GM12878 (cell line): Measurements from ENCODE around the gene AGPAT4. TPM values are rescaled to one million over a fixed set of nuclear protein-coding genes. Genes with fewer than 3 reads are reported as not detected.

Experiments
- ATAC-seq: fragments of 200-7000 bp; cut with Tn5 transposase; 3 replicates; pipeline ENCODE4 v1.9.1; 2020; ENCODE audit warnings: mild to moderate bottlenecking, moderate library complexity
- BruUV-seq: library from RNA; stranded (reverse); fragments of 400-500 nt; replicated peaks from 2 replicates; lab custom pipeline; 2021; lab: Mats Ljungman, UMichigan
- CTCF ChIA-PET: fragments of 300-600 bp; sonication (Branson Sonifier 250); formaldehyde crosslinking; extraction: SDS; loops from one replicate; lab custom pipeline; 2021; ENCODE audit warnings: inconsistent platforms; lab: Yijun Ruan, JAX
- POLR2A ChIA-PET: fragments of 350-600 bp; formaldehyde crosslinking; extraction: SDS; loops from one replicate; lab custom pipeline; 2021; ENCODE audit warnings: inconsistent platforms; lab: Charles Lee
- RAD21 ChIA-PET: fragments of 300-600 bp; sonication (Branson Sonifier 250); formaldehyde crosslinking; loops from one replicate; lab custom pipeline; 2023; ENCODE audit warnings: antibody characterized with exemption; ENCODE audit not compliant: unreplicated experiment; lab: Charles Lee
- SMC1A ChIA-PET: fragments of 300-600 bp; sonication (Branson Sonifier 250); formaldehyde crosslinking; loops from one replicate; lab custom pipeline; 2023; ENCODE audit not compliant: unreplicated experiment, uncharacterized antibody; lab: Charles Lee
- DNase-seq: peaks from one replicate; pipeline ENCODE4 v3.0.0-alpha.2; 2011; ENCODE audit warnings: low read depth, low spot score
- FAIRE-seq: peaks from 3 replicates; lab custom pipeline; 2011; peaks lifted over from hg19 to GRCh38; lab: Jason Lieb, UNC
- H2AFZ ChIP-seq: 2 replicates; pipeline ENCODE4 v1.6.0; 2011; ENCODE audit warnings: low read depth, low read length, control low read depth; ENCODE audit not compliant: control insufficient read depth
- H3K27ac ChIP-seq: 2 replicates; pipeline ENCODE4 v1.5.1; 2011; ENCODE audit warnings: control low read depth; ENCODE audit not compliant: control insufficient read depth, insufficient read depth
- H3K27me3 ChIP-seq, 2 experiments: replicated peaks in 1 of 2; 2 replicates each; pipeline versions ENCODE4 v1.6.0 to v1.6.1; 2011; ENCODE audit warnings: low read length in 1 of 2; ENCODE audit not compliant: control insufficient read depth in 2 of 2, insufficient read depth in 2 of 2
- H3K36me3 ChIP-seq, 2 experiments: 2 replicates each; pipeline ENCODE4 v1.5.1; 2011; ENCODE audit warnings: low read length in 1 of 2; ENCODE audit not compliant: control insufficient read depth in 2 of 2, insufficient read depth in 2 of 2
- H3K4me1 ChIP-seq: 2 replicates; pipeline ENCODE4 v1.6.1; 2011; ENCODE audit warnings: mild to moderate bottlenecking, low read length, moderate library complexity, mixed read lengths; ENCODE audit not compliant: control insufficient read depth, insufficient read depth
- H3K4me2 ChIP-seq: 2 replicates; pipeline ENCODE4 v1.6.0; 2011; ENCODE audit warnings: control low read depth; ENCODE audit not compliant: control insufficient read depth, insufficient read depth
- H3K4me3 ChIP-seq: fragments of 200-600 bp; sonication (generic); 2 replicates; pipeline ENCODE4 v1.5.1; 2016
- H3K79me2 ChIP-seq: 2 replicates; pipeline ENCODE4 v1.6.0; 2011; ENCODE audit warnings: low read length; ENCODE audit not compliant: control insufficient read depth, insufficient read depth
- H3K9ac ChIP-seq: 2 replicates; pipeline ENCODE4 v1.8.0; 2011; ENCODE audit warnings: low read length, control low read depth, mixed read lengths; ENCODE audit not compliant: control insufficient read depth, insufficient read depth
- H3K9me3 ChIP-seq: replicated peaks from 3 replicates; pipeline ENCODE4 v1.5.1; 2011; ENCODE audit warnings: mild to moderate bottlenecking, low read length; ENCODE audit not compliant: control insufficient read depth, insufficient read depth
- H4K20me1 ChIP-seq: 2 replicates; pipeline ENCODE4 v1.6.0; 2011; ENCODE audit not compliant: control insufficient read depth, insufficient read depth
- ATF2 ChIP-seq: IDR thresholded peaks from 2 replicates; pipeline ENCODE4 v1.6.1; 2012; ENCODE audit warnings: low read length, inconsistent platforms
- CBFB ChIP-seq: IDR thresholded peaks from 2 replicates; pipeline ENCODE4 v1.6.1; 2016; ENCODE audit warnings: antibody characterized with exemption, low read depth
- CEBPZ ChIP-seq: fragments of 150-350 bp; IDR thresholded peaks from 2 replicates; pipeline ENCODE4 v1.6.1; 2016; ENCODE audit warnings: low read depth, low read length
- CHD1 ChIP-seq: IDR thresholded peaks from 2 replicates; pipeline ENCODE4 v1.6.1; 2012; ENCODE audit warnings: low read depth, low read length, improper control_type of control experiment
- CUX1 ChIP-seq: IDR thresholded peaks from 2 replicates; pipeline ENCODE4 v1.6.1; 2012; ENCODE audit warnings: improper control_type of control experiment, low read depth, low read length; ENCODE audit not compliant: insufficient replicate concordance
- EZH2 ChIP-seq: IDR thresholded peaks from 2 replicates; pipeline ENCODE4 v1.6.1; 2012; ENCODE audit warnings: low read depth, mild to moderate bottlenecking, control low read depth, inconsistent platforms, low read length, borderline replicate concordance; ENCODE audit not compliant: control insufficient read depth
- HDAC2 ChIP-seq: fragments of 200-600 bp; sonication (generic); IDR thresholded peaks from 2 replicates; pipeline ENCODE4 v1.6.1; 2017
- JUND ChIP-seq: IDR thresholded peaks from 2 replicates; pipeline ENCODE4 v1.6.1; 2012; ENCODE audit warnings: low read depth, mild to moderate bottlenecking, low read length, improper control_type of control experiment, moderate library complexity
- KAT2A ChIP-seq: conservative IDR thresholded peaks from 2 replicates; pipeline ENCODE4 v1.6.1; 2011; ENCODE audit warnings: low read depth, low read length; ENCODE audit not compliant: control insufficient read depth
- RUNX3 ChIP-seq: IDR thresholded peaks from 2 replicates; pipeline ENCODE4 v1.6.1; 2012; ENCODE audit warnings: low read length, inconsistent platforms
- SP1 ChIP-seq: IDR thresholded peaks from one replicate; pipeline ENCODE4 v1.6.1; 2011; ENCODE audit warnings: low read depth, low read length
- SREBF1 ChIP-seq: IDR thresholded peaks from 2 replicates; pipeline ENCODE4 v1.6.1; 2012; ENCODE audit warnings: mild to moderate bottlenecking, low read length
- SRF ChIP-seq, 2 experiments: IDR thresholded peaks; 2 replicates each; pipeline ENCODE4 v1.6.1; 2011; ENCODE audit warnings: low read depth in 2 of 2, low read length in 2 of 2, mild to moderate bottlenecking in 1 of 2, moderate library complexity in 1 of 2
- TCF3 ChIP-seq: IDR thresholded peaks from 2 replicates; pipeline ENCODE4 v1.6.1; 2012; ENCODE audit warnings: low read depth, mild to moderate bottlenecking, low read length, borderline replicate concordance; ENCODE audit not compliant: insufficient read depth
- WGBS: methylation state at CpG from one replicate; pipeline ENCODE4 v1.1.6; 2016; ENCODE audit warnings: low lambda C conversion rate; ENCODE audit not compliant: insufficient replicate concordance, insufficient coverage; ENCODE audit errors: missing lambda C conversion rate; 5-methylcytosine and 5-hydroxymethylcytosine counted together
- in situ Hi-C: fragments of 300-500 bp; cut with MboI; formaldehyde crosslinking; loops from 9 replicates; pipeline ENCODE4 v1.14.3; 2018; ENCODE audit warnings: mixed read lengths
- intact Hi-C: fragments of 100-400 bp; cut with micrococcal nuclease; formaldehyde crosslinking; loops from one replicate; pipeline ENCODE4 v1.14.2; 2022; ENCODE audit not compliant: unreplicated experiment
- polyA plus RNA-seq, 11 experiments: library from polyadenylated mRNA; depleted of rRNA in 4 of 11; unstranded in 6 of 11; stranded (reverse) in 5 of 11; fragments of >200 nt; fragmentation: Nextera tagmentation in 4 of 11; fragmentation: Illumina TruSeq in 1 of 11; extraction: Ambion mirVana in 4 of 11; extraction: Trizol in 1 of 11; gene quantifications; 1 replicate in 1 of 11; 2 replicates in 10 of 11; pipeline versions ENCODE4 v1.2.1 to v1.2.3, GENCODE V29; 2011 to 2016; ENCODE audit warnings: inconsistent platforms in 2 of 11, missing spikeins in 2 of 11, low read depth in 1 of 11
- total RNA-seq, 4 experiments: library from RNA; depleted of rRNA in 3 of 4; stranded (reverse); fragments of >200 nt in 3 of 4; fragmentation: Illumina TruSeq in 1 of 4; extraction: Trizol in 1 of 4; gene quantifications; 2 replicates each; pipeline versions ENCODE4 v1.2.1 to v1.2.3, GENCODE V29; 2013 to 2021

Gene AGPAT4
- total and polyA plus RNA-seq, 10 of the 15 experiments (the other 5 are each of a cell fraction or from before 2014, with no cell fraction given) = 0.34 to 2.2 (median 1.3) TPM

GRCh38 chr6:161284653-161285052 lies 10.8 kb upstream of the AGPAT4 start (continued):
- TF ChIP-seq RUNX3 (no peak), HDAC2 (no peak), CBFB (no peak), EZH2 (no peak)

GRCh38 chr6:161281092-161281491 lies 7.2 kb upstream of the AGPAT4 start:
- intact Hi-C loops (no loop called here), in situ Hi-C loops (no loop called here)
- Histone ChIP-seq H3K27ac (no peak overlapping the region), H2AFZ (no peak overlapping the region), H3K4me1 (no peaks in the 10 kb centered on the region), H3K36me3 (no peaks in the 10 kb centered on the region), H3K4me3 (no peak overlapping the region), H3K27me3 (no peaks in the 10 kb centered on the region), H3K9me3 (no peaks in the 10 kb centered on the region), H3K4me2 (no peak overlapping the region), H4K20me1 (no peaks in the 10 kb centered on the region), H3K79me2 (no peaks in the 10 kb centered on the region), H3K9ac (no peak overlapping the region)
- POLR2A ChIA-PET = no interaction called here
- SMC1A ChIA-PET = no interaction called here
- CTCF ChIA-PET = no interaction called here
- WGBS = 18% methylated on average over 5 of the region's 5 CpGs
- no TSS peak for BruUV-seq
- FAIRE-seq (no peak), ATAC-seq (no peak), DNase-seq (no peak)
- RAD21 ChIA-PET = no interaction called here
- TF ChIP-seq CEBPZ (no peak), KAT2A (no peak), SRF (IDR thresholded peaks at IDR 0.05; ENCODE audit: low read depth in 2 of 2, low read length in 2 of 2) (no peak), SREBF1 (no peak), SP1 (no peak), ATF2 (no peak), CUX1 (no peak), JUND (no peak), TCF3 (no peak), CHD1 (no peak)
